ENCODE results near the gene SFXN2.
"Not testable (repeated sequence)": the region's sequence is repeated elsewhere in the genome, so short reads cannot be mapped to it uniquely, and the experiment has no call there.

The SFXN2 gene

DNA sequence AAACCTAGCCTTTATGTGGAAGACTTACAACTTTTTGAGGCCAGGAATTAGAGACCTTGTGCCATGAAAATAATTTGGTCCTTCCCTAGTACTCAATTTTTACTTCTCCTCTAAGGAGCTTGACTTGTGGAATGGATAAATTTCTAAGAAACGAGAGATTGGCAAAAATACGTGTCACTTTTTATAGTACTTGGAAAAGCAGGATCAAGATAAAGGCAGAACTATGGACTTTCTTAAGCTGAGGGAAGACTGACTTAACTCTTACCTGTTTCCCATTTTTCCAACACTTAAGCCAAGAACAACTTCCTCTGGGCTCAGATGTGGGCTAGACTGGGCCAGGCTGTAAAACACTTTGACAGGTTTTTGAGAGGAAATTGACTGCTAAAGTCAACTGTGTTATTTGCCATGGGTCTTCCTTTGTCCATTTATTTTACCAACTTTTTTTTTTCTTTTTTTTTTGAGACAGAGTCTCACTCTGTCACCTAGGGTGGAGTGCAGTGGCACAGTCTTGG lies 27.3 kb downstream of the SFXN2 start:
- H3K4me3 ChIP-seq (ENCODE audit: low read length), result no peak overlapping the region
- H4K20me1 ChIP-seq (ENCODE audit: control insufficient read depth, insufficient read depth, low read depth, low read length), result no peaks in the 10 kb centered on the region
- peaks cover 7% of the 10 kb centered on the region; the same call in 1 of the 2 replicates for H3K36me3 ChIP-seq (ENCODE audit: control insufficient read depth, low read length)
- H3K4me1 ChIP-seq (ENCODE audit: control insufficient read depth, low read length), result peaks cover 34% of the 10 kb centered on the region
- no peaks in the 10 kb centered on the region for H3K9me3 ChIP-seq (ENCODE audit: control insufficient read depth, insufficient read depth, low read length)
- H3K27me3 ChIP-seq (ENCODE audit: control insufficient read depth, low read length), result no peaks in the 10 kb centered on the region
- H3K79me2 ChIP-seq (ENCODE audit: control insufficient read depth, low read length), result peaks cover 30% of the 10 kb centered on the region
- TF ChIP-seq CTCF (IDR thresholded peaks at IDR 0.05; ENCODE audit: low read depth, low read length, poor library complexity, severe bottlenecking) (no peak), EZH2phosphoT487 (IDR thresholded peaks at IDR 0.05; ENCODE audit: borderline replicate concordance, low read length) (no peak)
- H3K9me2 ChIP-seq (replicated peaks; ENCODE audit: control insufficient read depth, low read length), result no peaks in the 10 kb centered on the region; the same call in 1 of the 2 replicates
- no peak overlapping the region for H3K27ac ChIP-seq (ENCODE audit: low read depth, low read length)
- H3K4me2 ChIP-seq (ENCODE audit: low read length), result no peak overlapping the region
- peaks cover 15% of the 10 kb centered on the region for H3F3A ChIP-seq (ENCODE audit: control insufficient read depth, insufficient read depth)

DNA sequence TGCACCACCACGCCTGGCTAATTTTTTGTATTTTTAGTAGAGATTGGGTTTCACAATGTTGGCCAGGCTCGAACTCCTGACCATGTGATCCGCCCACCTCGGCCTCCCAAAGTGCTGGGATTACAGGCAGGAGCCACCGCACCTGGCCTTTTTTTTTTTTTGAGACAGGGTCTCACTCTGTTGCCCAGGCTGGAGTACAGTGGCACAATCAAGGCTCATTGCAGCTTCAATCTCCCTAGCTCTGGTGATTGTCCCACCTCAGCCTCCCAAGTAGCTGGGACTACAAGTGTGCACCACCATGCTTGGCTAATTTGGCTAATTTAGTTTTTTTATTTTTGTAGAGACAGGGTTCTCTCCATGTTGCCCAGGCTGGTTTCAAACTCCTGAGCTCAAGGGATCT lies 27.9 kb downstream of the SFXN2 start:
- peaks cover 34% of the 10 kb centered on the region for H3K79me2 ChIP-seq (ENCODE audit: control insufficient read depth, low read length)
- H3K36me3 ChIP-seq (ENCODE audit: control insufficient read depth, low read length); H4K20me1 ChIP-seq (ENCODE audit: control insufficient read depth, insufficient read depth, low read depth, low read length); H3K9me3 ChIP-seq (ENCODE audit: control insufficient read depth, insufficient read depth, low read length); H3K4me2 ChIP-seq (ENCODE audit: low read length); H3K27ac ChIP-seq (ENCODE audit: low read depth, low read length); H3K4me3 ChIP-seq (ENCODE audit: low read length); H3K9me2 ChIP-seq (replicated peaks; ENCODE audit: control insufficient read depth, low read length); H3K27me3 ChIP-seq (ENCODE audit: control insufficient read depth, low read length): not testable (repeated sequence)
- peaks cover 15% of the 10 kb centered on the region for H3F3A ChIP-seq (ENCODE audit: control insufficient read depth, insufficient read depth)
- peaks cover 34% of the 10 kb centered on the region for H3K4me1 ChIP-seq (ENCODE audit: control insufficient read depth, low read length)

DNA sequence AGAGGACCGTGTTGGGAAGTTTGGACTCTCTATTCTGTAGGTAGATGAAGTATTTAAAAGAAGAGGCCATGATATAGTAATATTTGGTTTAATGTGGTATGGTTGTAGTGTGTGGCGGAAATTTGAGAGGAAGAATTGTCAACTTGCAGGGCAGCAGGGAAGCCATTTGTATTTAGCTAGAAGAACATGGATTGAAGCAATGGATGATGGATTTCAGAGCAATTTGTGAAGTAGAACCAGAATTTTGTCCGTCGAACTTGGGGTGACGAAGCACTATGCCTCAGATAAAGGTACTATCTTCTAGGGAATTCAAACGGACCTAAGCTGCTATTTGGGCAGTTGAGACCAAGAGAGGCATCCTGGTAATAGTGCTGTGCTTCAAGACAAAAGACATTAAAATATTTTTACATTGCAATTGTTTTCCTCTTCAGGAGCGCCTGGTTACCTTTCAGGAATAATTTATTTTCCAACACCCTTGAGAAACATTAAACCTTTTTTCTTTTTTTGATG lies 28.7 kb downstream of the SFXN2 start:
- H3K36me3 ChIP-seq (ENCODE audit: control insufficient read depth, low read length), result no peaks in the 10 kb centered on the region
- H3K4me1 ChIP-seq (ENCODE audit: control insufficient read depth, low read length), result peaks cover 34% of the 10 kb centered on the region
- H3K9me2 ChIP-seq (replicated peaks; ENCODE audit: control insufficient read depth, low read length), result no peaks in the 10 kb centered on the region; the same call in 1 of the 2 replicates
- TF ChIP-seq CTCF (IDR thresholded peaks at IDR 0.05; ENCODE audit: low read depth, low read length, poor library complexity, severe bottlenecking) (no peak), EZH2phosphoT487 (IDR thresholded peaks at IDR 0.05; ENCODE audit: borderline replicate concordance, low read length) (no peak)
- H3K9me3 ChIP-seq (ENCODE audit: control insufficient read depth, insufficient read depth, low read length), result no peaks in the 10 kb centered on the region
- H3K4me2 ChIP-seq (ENCODE audit: low read length), result peak overlapping the region; percentile 46
- H3K4me3 ChIP-seq (ENCODE audit: low read length), result peak overlapping the region; percentile 36
- H3F3A ChIP-seq (ENCODE audit: control insufficient read depth, insufficient read depth), result peaks cover 12% of the 10 kb centered on the region
- no peaks in the 10 kb centered on the region for H4K20me1 ChIP-seq (ENCODE audit: control insufficient read depth, insufficient read depth, low read depth, low read length)
- peaks cover 38% of the 10 kb centered on the region for H3K79me2 ChIP-seq (ENCODE audit: control insufficient read depth, low read length)
- no peaks in the 10 kb centered on the region for H3K27me3 ChIP-seq (ENCODE audit: control insufficient read depth, low read length)
- H3K27ac ChIP-seq (ENCODE audit: low read depth, low read length), result no peak overlapping the region

GRCh38 chr10:102743588-102744373 lies 29.3 kb downstream of the SFXN2 start, which contains the start of gene WBP1L:
TSS of gene WBP1L (plus strand) at chr10:102743948. CDS start at chr10:102744054, 106 bp downstream.
- no peaks in the 10 kb centered on the region for H3K9me3 ChIP-seq (ENCODE audit: control insufficient read depth, insufficient read depth, low read length)
- H3K36me3 ChIP-seq (ENCODE audit: control insufficient read depth, low read length), result no peaks in the 10 kb centered on the region
- no peak for TF ChIP-seq CTCF (IDR thresholded peaks at IDR 0.05; ENCODE audit: low read depth, low read length, poor library complexity, severe bottlenecking)
- TF ChIP-seq EZH2phosphoT487 (IDR thresholded peaks at IDR 0.05; ENCODE audit: borderline replicate concordance, low read length), result no peak
- H3K4me3 ChIP-seq (ENCODE audit: low read length), result peak within 1 kb of the TSS; percentile 90
- H3K27me3 ChIP-seq (ENCODE audit: control insufficient read depth, low read length), result no peaks in the 10 kb centered on the region
- peaks cover 12% of the 10 kb centered on the region for H3F3A ChIP-seq (ENCODE audit: control insufficient read depth, insufficient read depth)
- peaks cover 45% of the 10 kb centered on the region for H3K79me2 ChIP-seq (ENCODE audit: control insufficient read depth, low read length)
- peaks cover 31% of the 10 kb centered on the region for H3K4me1 ChIP-seq (ENCODE audit: control insufficient read depth, low read length)
- H4K20me1 ChIP-seq (ENCODE audit: control insufficient read depth, insufficient read depth, low read depth, low read length), result no peaks in the 10 kb centered on the region
- H3K27ac ChIP-seq (ENCODE audit: low read depth, low read length), result peak within 1 kb of the TSS; percentile 19; the same call in 1 of the 2 replicates
- H3K9me2 ChIP-seq (replicated peaks; ENCODE audit: control insufficient read depth, low read length), result no peaks in the 10 kb centered on the region; the same call in 1 of the 2 replicates
- peak within 1 kb of the TSS; percentile 83 for H3K4me2 ChIP-seq (ENCODE audit: low read length)
